Astrocyte (in vitro differentiated cells and primary cell): ENCODE data around the gene RBBP8NL. TPM values are rescaled to one million over a fixed set of nuclear protein-coding genes. Genes with fewer than 3 reads are reported as not detected.

Experiments
- DNase-seq: peaks from one replicate; pipeline ENCODE4 v3.0.0-alpha.2; 2010; ENCODE audit warnings: low read depth
- FAIRE-seq: peaks from 2 replicates; lab custom pipeline; 2011; peaks lifted over from hg19 to GRCh38; lab: Jason Lieb, UNC
- H2AFZ ChIP-seq: 2 replicates; pipeline ENCODE4 v1.6.0; 2012; ENCODE audit warnings: low read depth, low read length, inconsistent platforms
- H3K27ac ChIP-seq: 2 replicates; pipeline ENCODE4 v1.5.1; 2011; ENCODE audit warnings: low read depth, low read length, inconsistent platforms
- H3K27me3 ChIP-seq: 2 replicates; pipeline ENCODE4 v1.6.0; 2011; ENCODE audit warnings: low read length, inconsistent platforms; ENCODE audit not compliant: insufficient read depth
- H3K36me3 ChIP-seq: 2 replicates; pipeline ENCODE4 v1.5.1; 2011; ENCODE audit warnings: low read length, inconsistent platforms; ENCODE audit not compliant: insufficient read depth
- H3K4me1 ChIP-seq: 2 replicates; pipeline ENCODE4 v1.5.1; 2011; ENCODE audit warnings: low read length, inconsistent platforms; ENCODE audit not compliant: insufficient read depth
- H3K4me2 ChIP-seq: 2 replicates; pipeline ENCODE4 v1.6.0; 2012; ENCODE audit warnings: low read length, inconsistent platforms
- H3K4me3 ChIP-seq: 2 replicates; pipeline ENCODE4 v1.5.1; 2011; ENCODE audit warnings: low read depth, mild to moderate bottlenecking, low read length, inconsistent platforms; ENCODE audit not compliant: insufficient read depth
- H3K79me2 ChIP-seq: 2 replicates; pipeline ENCODE4 v1.6.0; 2012; ENCODE audit warnings: mild to moderate bottlenecking, low read length, inconsistent platforms; ENCODE audit not compliant: insufficient read depth
- H3K9ac ChIP-seq: 2 replicates; pipeline ENCODE4 v1.6.0; 2012; ENCODE audit warnings: mild to moderate bottlenecking, low read length, inconsistent platforms
- H3K9me3 ChIP-seq: 2 replicates; pipeline ENCODE4 v1.5.1; 2012; ENCODE audit warnings: low read depth, mild to moderate bottlenecking, low read length, inconsistent platforms; ENCODE audit not compliant: insufficient read depth
- H4K20me1 ChIP-seq: 2 replicates; pipeline ENCODE4 v1.6.0; 2012; ENCODE audit warnings: low read length, inconsistent platforms; ENCODE audit not compliant: insufficient read depth
- H3K27ac Mint-ChIP-seq: one replicate; pipeline ENCODE4 v1.8.0; 2021; ENCODE audit warnings: mild to moderate bottlenecking, mixed read lengths; ENCODE audit not compliant: unreplicated experiment
- H3K27me3 Mint-ChIP-seq: one replicate; pipeline ENCODE4 v1.8.0; 2021; ENCODE audit warnings: low read depth, mixed read lengths; ENCODE audit not compliant: unreplicated experiment
- H3K36me3 Mint-ChIP-seq: one replicate; pipeline ENCODE4 v1.8.0; 2021; ENCODE audit warnings: low read depth, mixed read lengths; ENCODE audit not compliant: unreplicated experiment
- H3K4me1 Mint-ChIP-seq: one replicate; pipeline ENCODE4 v1.8.0; 2021; ENCODE audit warnings: low read depth, mixed read lengths; ENCODE audit not compliant: unreplicated experiment
- H3K4me3 Mint-ChIP-seq: one replicate; pipeline ENCODE4 v1.8.0; 2021; ENCODE audit warnings: mild to moderate bottlenecking, moderate library complexity, mixed read lengths; ENCODE audit not compliant: unreplicated experiment
- H3K9me3 Mint-ChIP-seq: one replicate; pipeline ENCODE4 v1.8.0; 2021; ENCODE audit warnings: mild to moderate bottlenecking, mixed read lengths; ENCODE audit not compliant: unreplicated experiment
- EZH2 ChIP-seq: IDR thresholded peaks from 2 replicates; pipeline ENCODE4 v1.6.1; 2012; ENCODE audit warnings: mild to moderate bottlenecking, low read length, inconsistent platforms; ENCODE audit not compliant: insufficient read depth
- total RNA-seq: library from RNA; stranded (reverse); gene quantifications from 2 replicates; pipeline ENCODE4 v1.2.1, GENCODE V29; 2021
- TF ChIP-seq, protein P1 (sequence below): IDR thresholded peaks from 2 replicates; pipeline ENCODE4 v1.5.1; 2011; ENCODE audit warnings: low read depth, mild to moderate bottlenecking, inconsistent platforms, low read length, moderate library complexity; ENCODE audit not compliant: insufficient read depth

Gene RBBP8NL
- total RNA-seq, 1 donor from 2014 or later, result 0.14 TPM

DNA sequence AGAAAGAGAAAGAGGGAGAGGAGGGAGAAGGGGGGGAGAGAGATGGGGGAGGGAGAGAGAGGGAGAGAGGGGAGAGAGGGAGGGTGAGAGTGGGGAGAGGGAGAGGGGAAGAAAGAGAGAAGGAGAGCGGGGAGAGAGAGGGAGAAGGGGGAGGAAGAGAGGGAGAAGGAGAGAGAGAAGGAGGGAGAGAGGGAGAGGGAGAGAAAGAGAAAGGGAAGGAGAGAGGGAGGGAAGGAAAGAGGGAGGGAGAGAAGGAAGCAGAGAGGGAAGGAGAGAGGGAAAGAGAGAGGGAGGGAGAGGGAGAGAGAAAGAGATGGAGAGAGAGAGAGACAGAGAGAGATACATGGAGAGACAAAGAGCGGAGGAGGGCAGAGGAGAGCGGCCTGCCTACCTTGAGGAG lies 24.6 kb upstream of the RBBP8NL start:
- no peak for FAIRE-seq
- no peak for TF ChIP-seq EZH2
- TF ChIP-seq, protein P1, sequence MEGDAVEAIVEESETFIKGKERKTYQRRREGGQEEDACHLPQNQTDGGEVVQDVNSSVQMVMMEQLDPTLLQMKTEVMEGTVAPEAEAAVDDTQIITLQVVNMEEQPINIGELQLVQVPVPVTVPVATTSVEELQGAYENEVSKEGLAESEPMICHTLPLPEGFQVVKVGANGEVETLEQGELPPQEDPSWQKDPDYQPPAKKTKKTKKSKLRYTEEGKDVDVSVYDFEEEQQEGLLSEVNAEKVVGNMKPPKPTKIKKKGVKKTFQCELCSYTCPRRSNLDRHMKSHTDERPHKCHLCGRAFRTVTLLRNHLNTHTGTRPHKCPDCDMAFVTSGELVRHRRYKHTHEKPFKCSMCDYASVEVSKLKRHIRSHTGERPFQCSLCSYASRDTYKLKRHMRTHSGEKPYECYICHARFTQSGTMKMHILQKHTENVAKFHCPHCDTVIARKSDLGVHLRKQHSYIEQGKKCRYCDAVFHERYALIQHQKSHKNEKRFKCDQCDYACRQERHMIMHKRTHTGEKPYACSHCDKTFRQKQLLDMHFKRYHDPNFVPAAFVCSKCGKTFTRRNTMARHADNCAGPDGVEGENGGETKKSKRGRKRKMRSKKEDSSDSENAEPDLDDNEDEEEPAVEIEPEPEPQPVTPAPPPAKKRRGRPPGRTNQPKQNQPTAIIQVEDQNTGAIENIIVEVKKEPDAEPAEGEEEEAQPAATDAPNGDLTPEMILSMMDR, result no peak
- H3K9ac ChIP-seq, result no peak overlapping the region
- H3K27me3 ChIP-seq, result peaks cover 9% of the 10 kb centered on the region
- H3K4me1 ChIP-seq, result no peaks in the 10 kb centered on the region
- DNase-seq, result no peak
- no peaks in the 10 kb centered on the region for H3K79me2 ChIP-seq
- no peaks in the 10 kb centered on the region for H4K20me1 ChIP-seq
- H2AFZ ChIP-seq, result no peak overlapping the region
- Mint-ChIP-seq H3K9me3 (no peaks in the 10 kb centered on the region), H3K4me3 (no peak overlapping the region), H3K27me3 (peaks cover 45% of the 10 kb centered on the region), H3K27ac (no peak overlapping the region), H3K4me1 (no peaks in the 10 kb centered on the region), H3K36me3 (no peaks in the 10 kb centered on the region)
- no peaks in the 10 kb centered on the region for H3K9me3 ChIP-seq
- no peak overlapping the region for H3K27ac ChIP-seq
- H3K4me2 ChIP-seq, result no peak overlapping the region
- H3K36me3 ChIP-seq, result no peaks in the 10 kb centered on the region
- no peak overlapping the region for H3K4me3 ChIP-seq

DNA sequence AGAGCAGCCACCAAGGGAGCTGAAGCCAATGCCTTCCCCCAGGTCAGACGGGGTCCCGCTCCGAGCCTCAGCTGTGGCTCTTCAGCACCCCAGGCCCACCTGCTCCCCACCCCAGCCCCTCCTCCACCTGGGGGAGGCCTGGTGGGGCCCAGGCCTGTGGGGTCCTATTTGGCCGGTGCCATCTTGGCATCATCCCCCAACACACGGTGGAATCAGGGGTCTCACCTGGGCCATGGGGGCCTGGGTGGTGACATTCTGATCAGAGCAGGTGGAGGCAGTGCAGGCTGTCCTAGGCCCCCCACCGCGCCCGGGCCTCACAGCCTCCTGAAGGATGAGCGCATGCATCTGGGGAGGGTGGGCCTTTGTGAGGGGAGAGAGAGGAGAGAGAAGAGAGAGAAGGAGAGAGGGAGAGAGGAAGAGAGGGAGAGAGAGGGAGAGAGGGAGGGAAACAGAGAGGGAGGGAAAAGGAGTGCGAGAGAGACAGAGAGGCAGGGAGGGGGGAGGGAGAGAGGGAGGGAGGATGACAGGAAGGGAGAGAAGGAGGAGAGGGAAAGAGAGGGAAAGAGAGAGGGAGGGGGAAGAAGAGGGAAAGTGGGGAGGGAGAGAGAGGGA lies 23.9 kb upstream of the RBBP8NL start:
- H3K27me3 ChIP-seq, result peaks cover 9% of the 10 kb centered on the region
- no peak overlapping the region for H3K4me3 Mint-ChIP-seq
- no peak overlapping the region for H3K27ac ChIP-seq
- no peaks in the 10 kb centered on the region for H3K79me2 ChIP-seq
- no peaks in the 10 kb centered on the region for H3K4me1 ChIP-seq
- DNase-seq, result no peak
- H3K4me3 ChIP-seq, result no peak overlapping the region
- H3K36me3 Mint-ChIP-seq, result no peaks in the 10 kb centered on the region
- H2AFZ ChIP-seq, result no peak overlapping the region
- H4K20me1 ChIP-seq, result no peaks in the 10 kb centered on the region
- H3K27me3 Mint-ChIP-seq, result peaks cover 49% of the 10 kb centered on the region
- TF ChIP-seq EZH2, result no peak
- TF ChIP-seq, protein P1, result no peak
- H3K9me3 Mint-ChIP-seq, result no peaks in the 10 kb centered on the region
- no peaks in the 10 kb centered on the region for H3K36me3 ChIP-seq
- H3K4me1 Mint-ChIP-seq, result no peaks in the 10 kb centered on the region
- FAIRE-seq, result no peak
- H3K9ac ChIP-seq, result no peak overlapping the region
- no peak overlapping the region for H3K4me2 ChIP-seq
- no peak overlapping the region for H3K27ac Mint-ChIP-seq
- no peaks in the 10 kb centered on the region for H3K9me3 ChIP-seq

DNA sequence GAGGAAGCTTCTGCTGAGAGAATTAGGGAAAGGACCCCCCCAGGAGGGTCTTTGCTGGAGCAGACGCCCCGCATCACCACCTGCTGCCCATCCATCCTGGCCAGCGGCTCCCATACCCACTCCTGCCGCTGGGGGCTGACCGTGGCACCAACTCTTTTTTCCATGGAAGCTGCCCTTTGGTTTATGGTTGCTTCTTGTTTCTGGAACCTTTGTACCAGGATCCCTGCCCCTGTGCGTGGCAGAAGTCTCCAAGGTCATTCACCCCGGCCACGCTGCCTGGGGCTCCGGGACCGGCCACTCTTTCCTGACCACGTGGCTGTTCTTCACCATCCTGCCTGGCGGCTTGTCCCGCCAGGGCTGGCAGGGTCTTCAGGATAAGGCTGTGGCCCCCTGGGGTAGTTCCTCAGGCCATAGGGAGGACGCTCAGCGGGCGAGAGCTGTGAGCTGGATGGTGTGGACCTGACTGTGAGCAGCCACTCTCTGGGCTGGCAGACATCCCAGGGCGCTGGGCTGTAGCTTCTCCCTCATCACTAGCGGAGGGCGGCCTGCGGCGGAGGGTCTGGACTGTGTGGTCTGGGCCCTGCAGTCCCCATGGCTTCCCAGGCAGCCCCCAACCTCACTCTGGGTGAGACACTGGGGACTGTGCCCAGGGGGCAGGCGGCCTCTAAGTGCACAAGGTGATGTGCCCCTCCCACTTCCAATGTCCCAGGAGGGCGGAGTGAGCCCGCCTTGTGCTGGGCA lies 22.8 kb upstream of the RBBP8NL start:
- Mint-ChIP-seq H3K27me3 (peaks cover 49% of the 10 kb centered on the region), H3K4me3 (no peak overlapping the region), H3K9me3 (peaks cover 1% of the 10 kb centered on the region), H3K36me3 (no peaks in the 10 kb centered on the region), H3K4me1 (no peaks in the 10 kb centered on the region), H3K27ac (no peak overlapping the region)
- Histone ChIP-seq H3K27me3 (peaks cover 9% of the 10 kb centered on the region), H3K4me3 (no peak overlapping the region), H3K4me2 (no peak overlapping the region), H4K20me1 (no peaks in the 10 kb centered on the region), H3K9ac (no peak overlapping the region), H2AFZ (no peak overlapping the region), H3K9me3 (no peaks in the 10 kb centered on the region), H3K36me3 (no peaks in the 10 kb centered on the region), H3K27ac (no peak overlapping the region), H3K79me2 (no peaks in the 10 kb centered on the region), H3K4me1 (no peaks in the 10 kb centered on the region)
- FAIRE-seq (no peak), DNase-seq (no peak)
- TF ChIP-seq, protein P1, result no peak
- no peak for TF ChIP-seq EZH2
